ENCODE results near the gene PPP1R15B.

- TF ChIP-seq POLR2AphosphoS5 (IDR thresholded peaks at IDR 0.05) (peak in 1 of 3 donors; percentile 41), POLR2A (IDR thresholded peaks at IDR 0.05) (no peak), CTCF (IDR thresholded peaks at IDR 0.05) (no peak), EP300 (IDR thresholded peaks at IDR 0.05) (no peak)
Observed at GRCh38 chr1:204435381-204435831, 23.8 kb upstream of the PPP1R15B start.
